Cardiac septum (tissue), 1 donor: ENCODE data around the gene CYP2W1. TPM values are rescaled to one million over a fixed set of nuclear protein-coding genes. Genes with fewer than 3 reads are reported as not detected.

Experiments used
- DNase-seq: peaks from one replicate; pipeline ENCODE4 v3.0.0-alpha.2; 2020; ENCODE audit warnings: low spot score
- intact Hi-C: fragments of 100-400 bp; cut with DNase I; formaldehyde crosslinking; loops from one replicate; pipeline ENCODE4 v1.14.0; 2022
- total RNA-seq: library from RNA; stranded (reverse); fragmentation: NEBNext Ultra II Directional; extraction: Animal tissue kit (Norgen Biotek cat#: 25700); gene quantifications from one replicate; pipeline ENCODE4 v1.2.1, GENCODE V29; 2021
- donor health status: DM: no; HTN: no; CAD: no.

Gene CYP2W1
- total RNA-seq, 1 donor from 2014 or later, result not detected

- intact Hi-C loops, result no loop called here
- no peak for DNase-seq
Measured at GRCh38 chr7:1021366-1021765, 38.4 kb downstream of the CYP2W1 start.

- intact Hi-C loops, result no loop called here
- no peak for DNase-seq
Measured at GRCh38 chr7:1021931-1022330, 39.0 kb downstream of the CYP2W1 start.

GRCh38 chr7:1022356-1022755 lies 39.4 kb downstream of the CYP2W1 start:
- DNase-seq, result no peak
- intact Hi-C loops, result no loop called here

GRCh38 chr7:1022801-1023465 lies 40.0 kb downstream of the CYP2W1 start:
- intact Hi-C loops, result no loop called here
- DNase-seq, result no peak

- intact Hi-C loops, result no loop called here
- DNase-seq, result no peak
Measured at GRCh38 chr7:1024331-1024841, 41.4 kb downstream of the CYP2W1 start.

- intact Hi-C loops, result loop anchor here (5.0 kb wide), 1 partner anchor 37 kb away; no protein-coding TSS in a partner anchor
- no peak for DNase-seq
Measured at GRCh38 chr7:1024876-1025742, 42.1 kb downstream of the CYP2W1 start.

GRCh38 chr7:1025743-1026581 lies 43.0 kb downstream of the CYP2W1 start:
- intact Hi-C loops, result loop anchor here (5.0 kb wide), 1 partner anchor 36 kb away; no protein-coding TSS in a partner anchor
- DNase-seq, result no peak

- no peak for DNase-seq
- intact Hi-C loops, result loop anchor here (5.0 kb wide), 1 partner anchor 36 kb away; no protein-coding TSS in a partner anchor
Measured at GRCh38 chr7:1026721-1027161, 43.8 kb downstream of the CYP2W1 start.

- intact Hi-C loops, result loop anchor here (5.0 kb wide), 1 partner anchor 35 kb away; no protein-coding TSS in a partner anchor
- DNase-seq, result no peak
Measured at GRCh38 chr7:1027242-1028043, 44.5 kb downstream of the CYP2W1 start.

GRCh38 chr7:1028044-1028770 lies 45.2 kb downstream of the CYP2W1 start:
- intact Hi-C loops, result loop anchor here (5.0 kb wide), 1 partner anchor 34 kb away; no protein-coding TSS in a partner anchor

GRCh38 chr7:1028775-1029636 lies 46.0 kb downstream of the CYP2W1 start:
- DNase-seq, result peak; percentile 91
- intact Hi-C loops, result loop anchor here (1.0 to 5.0 kb wide), 2 partner anchors 15 to 33 kb away; partner anchors contain the start of gene GPR146

More at GRCh38 chr7:1028044-1028770, 45.2 kb downstream of the CYP2W1 start:
- peak; percentile 93 for DNase-seq

- intact Hi-C loops, result loop anchor here (1.0 to 5.0 kb wide), 2 partner anchors 14 to 32 kb away; partner anchors contain the start of gene GPR146
- no peak for DNase-seq
Measured at GRCh38 chr7:1029637-1030443, 46.9 kb downstream of the CYP2W1 start.

- intact Hi-C loops, result no loop called here
- no peak for DNase-seq
Measured at GRCh38 chr7:1030444-1031070, 47.6 kb downstream of the CYP2W1 start.

GRCh38 chr7:1031716-1032455 lies 48.9 kb downstream of the CYP2W1 start:
- intact Hi-C loops, result no loop called here
- no peak for DNase-seq
